Stimulated activated CD8-positive, alpha-beta memory T cell treated with anti-CD3 and anti-CD28 coated beads, Interleukin-4, amount 100 ng/mL, for 1 hour (primary cell): ENCODE results near the gene RETNLB.

Source experiments
- DNase-seq, 2 donors: peaks; one replicate each; pipeline ENCODE4 v3.0.0-alpha.2; 2020; ENCODE audit warnings: low read depth in 2 of 2, low spot score in 1 of 2

RETNLB gene, protein sequence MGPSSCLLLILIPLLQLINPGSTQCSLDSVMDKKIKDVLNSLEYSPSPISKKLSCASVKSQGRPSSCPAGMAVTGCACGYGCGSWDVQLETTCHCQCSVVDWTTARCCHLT

GRCh38 chr3:108757404-108757982 lies at the start of gene RETNLB:
Gene RETNLB, minus strand, starts transcription at chr3:108757410. Its CDS starts 225 bp downstream, at chr3:108757185.
- no peak for DNase-seq

DNA sequence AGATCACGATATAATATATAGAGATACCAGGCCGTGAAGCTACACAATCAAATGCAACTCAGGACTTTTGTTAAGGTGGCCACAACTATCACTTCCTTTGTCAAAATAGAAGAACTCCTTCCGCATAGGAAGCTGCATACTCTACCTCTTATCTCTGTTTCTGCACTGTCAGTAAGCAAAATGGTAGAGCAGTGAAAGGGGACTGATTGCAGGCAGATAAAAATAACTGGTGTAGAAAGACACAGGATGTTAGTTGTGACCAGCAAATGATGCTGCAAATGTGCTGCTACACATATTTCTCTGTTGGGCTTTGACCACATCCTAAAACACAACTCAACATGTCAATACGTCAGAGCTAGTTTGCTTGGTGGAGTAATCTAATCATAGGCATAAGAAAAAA lies 49.1 kb upstream of the RETNLB start:
- DNase-seq, result no peak

DNA sequence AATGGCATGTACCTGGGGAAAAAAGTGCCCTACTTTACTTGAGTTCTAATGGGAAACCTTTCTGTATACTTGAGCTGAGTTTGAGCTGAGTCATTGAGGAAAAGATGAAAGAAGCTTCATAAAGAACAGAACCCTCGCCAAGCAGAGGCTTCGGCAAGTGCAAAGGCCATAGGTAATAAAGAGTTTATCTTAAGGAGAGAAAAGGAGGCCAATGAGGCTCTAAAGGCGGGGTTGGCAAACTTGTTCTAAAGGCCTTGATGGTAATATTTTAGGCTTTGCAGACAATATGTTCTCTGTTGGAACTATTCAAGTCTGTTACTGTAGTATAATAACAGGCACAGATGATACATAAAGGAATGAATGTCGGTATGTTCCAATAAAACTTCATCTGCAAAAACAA lies 47.8 kb upstream of the RETNLB start:
- no peak for DNase-seq

DNA sequence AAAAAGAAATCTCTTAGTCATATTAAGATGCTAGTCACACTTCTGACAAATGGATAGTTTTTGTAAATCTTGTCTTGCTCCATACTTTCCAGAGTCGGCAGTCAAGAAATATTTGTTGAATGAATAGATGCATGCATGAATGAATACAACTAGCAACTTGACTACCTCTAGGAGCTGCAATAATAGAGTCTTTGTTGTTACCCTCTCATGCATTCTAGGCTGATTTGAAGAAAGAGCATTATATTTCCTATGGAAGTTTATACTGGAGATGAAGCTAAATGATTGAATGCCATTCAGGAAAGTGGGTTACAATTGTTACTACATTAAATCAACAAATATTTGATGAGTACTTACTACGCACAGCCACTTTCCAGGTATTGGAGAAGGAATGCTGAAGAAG lies 47.2 kb upstream of the RETNLB start:
- no peak for DNase-seq

DNA sequence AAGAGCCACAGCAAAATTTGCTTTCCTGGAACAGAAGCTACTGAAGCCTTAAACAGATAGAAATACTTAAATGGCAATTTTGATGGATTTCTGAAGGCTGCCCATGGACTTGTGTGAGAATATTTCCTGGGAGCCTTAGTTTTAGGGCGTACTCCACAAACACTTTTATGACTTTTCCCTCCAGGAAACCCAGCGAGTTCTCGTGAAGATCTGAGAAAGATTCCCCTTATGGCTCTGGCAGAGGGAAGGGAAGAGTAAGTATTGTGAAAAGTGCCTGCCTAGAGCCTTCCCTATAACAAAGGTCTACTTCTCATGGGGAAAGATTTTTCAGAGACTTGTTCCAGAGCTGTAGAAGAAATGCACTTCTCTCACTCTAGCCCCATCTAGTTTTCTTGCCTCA lies 34.3 kb upstream of the RETNLB start:
- DNase-seq, result no peak

DNA sequence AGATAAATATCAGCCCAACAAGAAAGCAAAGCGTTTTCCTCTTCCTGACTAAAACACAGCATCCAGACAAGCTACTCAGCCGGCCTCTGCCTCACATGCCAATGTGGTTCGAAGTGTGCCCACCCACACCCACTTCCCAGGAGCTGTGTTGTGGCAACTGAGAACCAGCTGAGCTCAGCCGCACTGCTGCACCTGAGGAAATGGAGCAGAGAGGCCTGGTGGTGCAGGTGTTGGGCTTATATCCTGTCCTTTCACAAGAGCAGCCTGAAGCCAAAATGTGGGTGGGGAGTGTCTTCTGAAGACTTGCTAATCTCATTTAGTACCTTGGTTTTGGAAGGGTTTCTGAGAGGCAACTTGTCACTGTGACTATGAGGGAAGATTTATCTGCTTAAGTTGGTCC lies 23.0 kb upstream of the RETNLB start:
- no peak for DNase-seq

GRCh38 chr3:108779496-108779895 lies 22.3 kb upstream of the RETNLB start:
- no peak for DNase-seq

DNA sequence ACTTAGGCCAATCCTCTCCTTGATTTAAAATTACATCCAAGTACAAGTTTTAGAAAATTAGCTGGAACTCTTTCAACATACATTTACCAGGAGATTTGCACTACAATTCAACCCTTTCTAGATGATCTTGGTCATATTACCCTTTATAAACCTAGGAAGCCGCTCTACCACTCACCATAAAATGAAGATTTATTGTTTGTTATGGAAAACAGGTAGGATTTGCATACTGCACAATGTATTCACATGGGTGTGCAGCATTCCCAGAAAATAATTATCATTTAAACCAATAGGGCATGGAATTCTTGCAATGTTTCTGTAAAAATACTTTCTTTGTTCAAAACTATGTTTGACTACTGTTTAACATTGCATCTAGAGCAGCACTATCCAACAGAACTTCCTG lies 18.4 kb upstream of the RETNLB start:
- DNase-seq, result no peak

DNA sequence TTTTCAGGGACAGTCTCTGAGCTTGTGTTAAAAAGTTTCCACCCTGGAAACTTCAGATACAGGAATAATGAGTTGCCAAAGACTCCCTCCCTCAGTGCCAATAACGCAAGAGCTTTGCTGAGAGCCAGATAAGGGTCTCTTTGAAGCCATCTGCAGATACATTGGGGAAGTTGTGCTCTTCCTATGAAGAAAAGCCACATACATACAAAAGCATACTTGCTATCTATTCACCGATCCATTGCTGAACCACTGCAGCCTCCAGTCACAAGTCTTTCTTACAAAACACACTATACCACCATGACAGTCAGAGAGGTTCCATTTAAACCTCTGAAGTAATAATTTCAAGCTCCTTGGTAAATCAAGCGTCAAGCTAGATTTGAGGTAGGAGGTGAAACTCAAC lies 10.0 kb upstream of the RETNLB start:
- DNase-seq, result no peak

DNA sequence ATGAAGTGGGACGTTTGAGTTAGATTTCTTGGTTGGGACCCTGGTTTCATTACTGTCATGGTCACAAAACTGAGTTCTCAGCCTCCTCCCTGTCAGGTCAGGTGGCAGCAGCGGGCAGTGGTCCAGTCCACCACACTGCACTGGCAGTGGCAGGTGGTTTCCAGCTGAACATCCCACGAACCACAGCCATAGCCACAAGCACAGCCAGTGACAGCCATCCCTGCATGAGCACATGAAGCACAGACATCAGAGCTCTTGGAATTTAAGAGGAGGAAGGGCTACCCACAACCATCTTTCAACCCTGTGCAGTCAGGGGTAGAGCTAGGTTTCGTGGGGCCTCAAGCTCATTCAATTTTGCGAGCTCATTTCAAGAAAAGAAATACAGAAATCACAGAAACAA lies 1.5 kb downstream of the RETNLB start:
- no peak for DNase-seq

- DNase-seq, result no peak
Measured at GRCh38 chr3:108744762-108745161, 12.4 kb downstream of the RETNLB start.

DNA sequence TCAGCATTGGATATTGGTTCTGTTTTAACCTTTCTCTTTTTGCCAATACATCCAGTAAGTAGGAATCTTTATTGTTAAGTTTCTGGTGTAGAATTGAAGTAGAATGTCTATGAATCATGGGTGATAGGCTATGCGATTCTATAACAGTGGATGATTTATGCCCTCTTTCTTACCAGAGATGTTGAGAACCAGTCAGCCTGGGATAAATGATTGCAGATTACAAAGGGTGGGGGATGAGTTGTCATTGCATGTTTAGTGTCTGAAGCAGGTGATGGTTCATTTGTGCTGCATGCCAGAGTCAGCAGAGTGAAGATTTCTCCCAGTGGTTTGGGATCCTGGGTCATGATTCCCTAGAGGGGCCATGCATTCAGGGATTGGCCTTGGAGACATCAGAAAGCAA lies 14.3 kb downstream of the RETNLB start:
- no peak for DNase-seq

- no peak for DNase-seq
Measured at GRCh38 chr3:108736821-108737220, 20.4 kb downstream of the RETNLB start.

- DNase-seq, result no peak
Measured at GRCh38 chr3:108728934-108729333, 28.3 kb downstream of the RETNLB start.

DNA sequence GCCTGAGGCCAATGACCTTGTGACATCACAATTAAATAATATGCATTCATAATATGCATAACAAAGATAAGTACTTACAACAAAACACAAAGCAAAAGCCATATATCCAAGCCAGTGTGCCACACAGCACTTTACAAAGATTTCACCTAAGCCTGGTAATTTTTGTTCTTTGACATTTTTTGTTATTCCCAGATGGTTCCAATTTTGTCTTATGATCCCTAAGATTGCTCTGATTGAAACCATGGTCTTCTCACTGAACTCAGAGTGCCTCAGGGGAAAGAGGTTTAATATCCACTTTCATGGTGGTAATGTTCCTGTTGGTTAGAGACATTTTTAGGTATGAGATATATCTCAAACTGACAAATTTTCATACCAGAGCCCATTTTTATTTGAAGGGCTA lies 29.1 kb downstream of the RETNLB start:
- no peak for DNase-seq

DNA sequence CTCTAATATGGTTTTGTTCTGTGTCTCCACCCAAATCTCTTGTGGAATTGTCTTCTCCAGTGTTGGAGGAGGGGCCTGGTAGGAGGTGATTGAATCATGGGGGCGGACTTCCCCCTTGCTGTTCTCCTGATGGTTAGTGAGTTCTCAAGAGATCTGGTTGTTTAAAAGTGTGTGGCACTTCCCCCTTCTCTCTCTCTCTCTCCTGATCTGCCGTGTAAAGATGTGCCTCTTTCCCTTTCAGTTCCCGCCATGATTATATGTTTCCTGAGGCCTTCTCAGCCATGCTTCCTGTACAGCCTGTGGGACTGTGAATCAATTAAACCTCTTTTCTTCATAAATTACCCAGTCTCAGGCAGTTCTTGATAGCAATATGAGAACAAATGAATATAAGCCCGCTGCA lies 33.1 kb downstream of the RETNLB start:
- no peak for DNase-seq

DNA sequence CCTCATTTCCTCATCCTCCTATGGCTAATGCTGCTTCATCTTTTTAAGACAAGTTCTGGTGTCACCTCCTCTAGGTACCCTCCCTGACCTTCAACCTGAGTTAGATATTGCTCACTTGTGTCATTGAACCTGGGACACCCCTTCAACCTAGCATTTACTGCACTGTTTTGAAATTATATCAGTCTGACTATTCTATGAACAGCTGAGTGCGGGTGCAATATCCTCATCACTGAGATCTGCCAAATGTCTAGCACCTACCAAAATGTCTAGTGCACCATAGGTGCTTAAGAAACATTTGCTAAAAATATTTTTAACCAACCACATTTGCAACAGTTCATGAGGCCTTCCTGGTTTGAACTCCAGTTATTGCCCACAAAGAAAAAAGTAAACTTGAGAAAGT lies 34.5 kb downstream of the RETNLB start:
- DNase-seq, result no peak

DNA sequence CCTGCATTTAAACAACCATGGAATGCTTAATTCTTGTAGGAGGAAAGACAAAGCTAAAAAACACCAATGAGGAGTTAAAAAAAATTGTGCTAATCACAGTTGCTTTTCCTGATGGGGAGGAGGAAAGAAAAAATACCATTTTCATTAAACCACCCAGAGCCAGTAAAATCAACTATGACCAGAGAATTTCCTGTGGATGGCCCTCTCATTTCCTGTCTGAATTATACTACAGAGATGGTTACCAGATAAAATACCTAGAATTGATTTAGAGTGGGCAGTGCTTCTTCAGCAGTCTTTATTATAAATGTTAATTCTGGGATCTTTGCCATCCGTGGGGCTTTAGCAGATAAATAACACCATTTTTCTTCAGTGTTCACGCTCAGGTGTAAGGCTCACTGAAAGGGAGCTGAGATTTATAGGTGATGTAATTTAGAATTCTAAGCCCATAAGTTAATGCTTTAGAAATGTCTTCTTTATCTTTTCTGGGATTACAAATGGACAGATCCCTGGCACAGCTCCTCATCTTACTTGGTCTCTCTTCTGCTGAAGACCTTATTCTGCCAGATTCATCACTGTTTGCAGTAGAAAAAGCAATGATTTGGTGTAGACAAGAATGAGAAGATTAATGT lies 37.9 kb downstream of the RETNLB start:
- no peak for DNase-seq

GRCh38 chr3:108718454-108718853 lies 38.8 kb downstream of the RETNLB start:
- no peak for DNase-seq

- DNase-seq, result no peak
Measured at GRCh38 chr3:108713816-108714215, 43.4 kb downstream of the RETNLB start.

- DNase-seq, result no peak
Measured at GRCh38 chr3:108713009-108713516, 44.1 kb downstream of the RETNLB start.
